ENCODE measurements around the gene CASTOR2. TPM values are rescaled to one million over a fixed set of nuclear protein-coding genes. Genes with fewer than 3 reads are reported as not detected.
"Not testable (repeated sequence)": the region's sequence is repeated elsewhere in the genome, so short reads cannot be mapped to it uniquely, and the experiment has no call there.

The CASTOR2 gene
- total RNA-seq (2014; rRNA removed; shearing (Covaris generic)) = 8.2 and 9.2 TPM in 2 replicates

GRCh38 chr7:74964511-74965119 lies at the start of gene CASTOR2:
CASTOR2 (plus strand) TSS chr7:74964705; CDS start chr7:74964986, 281 bp downstream.
- not testable (repeated sequence) for DNase-seq (ENCODE audit: low spot score)

- DNase-seq (ENCODE audit: low spot score) = not testable (repeated sequence)
Observed at GRCh38 chr7:74922321-74922890, 42.1 kb upstream of the CASTOR2 start.

GRCh38 chr7:74923644-74924043 lies 40.9 kb upstream of the CASTOR2 start:
- not testable (repeated sequence) for DNase-seq (ENCODE audit: low spot score)

GRCh38 chr7:74926968-74927367 lies 37.5 kb upstream of the CASTOR2 start:
- not testable (repeated sequence) for DNase-seq (ENCODE audit: low spot score)

- not testable (repeated sequence) for DNase-seq (ENCODE audit: low spot score)
Observed at GRCh38 chr7:74931563-74932328, 32.8 kb upstream of the CASTOR2 start.

GRCh38 chr7:74939429-74939828 lies 25.1 kb upstream of the CASTOR2 start:
- DNase-seq (ENCODE audit: low spot score) = not testable (repeated sequence)

- not testable (repeated sequence) for DNase-seq (ENCODE audit: low spot score)
Observed at GRCh38 chr7:74941302-74942069, 23.0 kb upstream of the CASTOR2 start.

GRCh38 chr7:74943923-74944322 lies 20.6 kb upstream of the CASTOR2 start:
- DNase-seq (ENCODE audit: low spot score) = not testable (repeated sequence)

GRCh38 chr7:74947741-74948140 lies 16.8 kb upstream of the CASTOR2 start:
- not testable (repeated sequence) for DNase-seq (ENCODE audit: low spot score)

GRCh38 chr7:74953774-74954173 lies 10.7 kb upstream of the CASTOR2 start:
- DNase-seq (ENCODE audit: low spot score) = not testable (repeated sequence)

- not testable (repeated sequence) for DNase-seq (ENCODE audit: low spot score)
Observed at GRCh38 chr7:74958328-74958727, 6.2 kb upstream of the CASTOR2 start.

GRCh38 chr7:74963704-74964510 lies 598 bp upstream of the CASTOR2 start:
- not testable (repeated sequence) for DNase-seq (ENCODE audit: low spot score)

- not testable (repeated sequence) for DNase-seq (ENCODE audit: low spot score)
Observed at GRCh38 chr7:74966208-74966854, 1.8 kb downstream of the CASTOR2 start.

GRCh38 chr7:74966909-74967308 lies 2.4 kb downstream of the CASTOR2 start:
- not testable (repeated sequence) for DNase-seq (ENCODE audit: low spot score)

GRCh38 chr7:74971431-74971830 lies 6.9 kb downstream of the CASTOR2 start:
- DNase-seq (ENCODE audit: low spot score) = not testable (repeated sequence)

- DNase-seq (ENCODE audit: low spot score) = not testable (repeated sequence)
Observed at GRCh38 chr7:74972377-74972776, 7.9 kb downstream of the CASTOR2 start.

- not testable (repeated sequence) for DNase-seq (ENCODE audit: low spot score)
Observed at GRCh38 chr7:74975959-74976358, 11.5 kb downstream of the CASTOR2 start.

GRCh38 chr7:74977523-74977922 lies 13.0 kb downstream of the CASTOR2 start:
- DNase-seq (ENCODE audit: low spot score) = not testable (repeated sequence)

- not testable (repeated sequence) for DNase-seq (ENCODE audit: low spot score)
Observed at GRCh38 chr7:74988436-74988835, 23.9 kb downstream of the CASTOR2 start.

- no peak for DNase-seq (ENCODE audit: low spot score)
Observed at GRCh38 chr7:74993121-74993520, 28.6 kb downstream of the CASTOR2 start.
